Erythroblast (primary cell): ENCODE results near the gene ZNF784.
"Not testable (repeated sequence)": the region's sequence is repeated elsewhere in the genome, so short reads cannot be mapped to it uniquely, and the experiment has no call there.

Experiments used
- DNase-seq, 2 experiments: peaks; one replicate each; lab custom pipeline; 2025; lab: John Stamatoyannopoulos, UW
- GATA1 ChIP-seq: IDR thresholded peaks from 2 replicates; pipeline ENCODE4 v1.6.1; 2011; ENCODE audit warnings: low read depth, mild to moderate bottlenecking, control low read depth, low read length, moderate library complexity
- POLR2A ChIP-seq: IDR thresholded peaks from 2 replicates; pipeline ENCODE4 v1.6.1; 2011; ENCODE audit warnings: mild to moderate bottlenecking, low read length

ZNF784 gene

GRCh38 chr19:55579766-55580621 lies 44.4 kb downstream of the ZNF784 start:
- no peak for DNase-seq
- TF ChIP-seq POLR2A = no peak
- no peak for TF ChIP-seq GATA1

- TF ChIP-seq POLR2A (no peak), GATA1 (no peak)
- no peak for DNase-seq
Measured at GRCh38 chr19:55578761-55579747, 45.3 kb downstream of the ZNF784 start.

- no peak for DNase-seq
- TF ChIP-seq GATA1 (no peak), POLR2A (no peak)
Measured at GRCh38 chr19:55578031-55578760, 46.2 kb downstream of the ZNF784 start.

GRCh38 chr19:55576746-55577145 lies 47.6 kb downstream of the ZNF784 start:
- TF ChIP-seq POLR2A (no peak), GATA1 (no peak)
- no peak for DNase-seq

GRCh38 chr19:55573929-55574328 lies 50.4 kb downstream of the ZNF784 start:
- not testable (repeated sequence) for DNase-seq
